ENCODE data around the gene TMEM8B.
"Not testable (repeated sequence)": the region's sequence is repeated elsewhere in the genome, so short reads cannot be mapped to it uniquely, and the experiment has no call there.

Gene TMEM8B

DNA sequence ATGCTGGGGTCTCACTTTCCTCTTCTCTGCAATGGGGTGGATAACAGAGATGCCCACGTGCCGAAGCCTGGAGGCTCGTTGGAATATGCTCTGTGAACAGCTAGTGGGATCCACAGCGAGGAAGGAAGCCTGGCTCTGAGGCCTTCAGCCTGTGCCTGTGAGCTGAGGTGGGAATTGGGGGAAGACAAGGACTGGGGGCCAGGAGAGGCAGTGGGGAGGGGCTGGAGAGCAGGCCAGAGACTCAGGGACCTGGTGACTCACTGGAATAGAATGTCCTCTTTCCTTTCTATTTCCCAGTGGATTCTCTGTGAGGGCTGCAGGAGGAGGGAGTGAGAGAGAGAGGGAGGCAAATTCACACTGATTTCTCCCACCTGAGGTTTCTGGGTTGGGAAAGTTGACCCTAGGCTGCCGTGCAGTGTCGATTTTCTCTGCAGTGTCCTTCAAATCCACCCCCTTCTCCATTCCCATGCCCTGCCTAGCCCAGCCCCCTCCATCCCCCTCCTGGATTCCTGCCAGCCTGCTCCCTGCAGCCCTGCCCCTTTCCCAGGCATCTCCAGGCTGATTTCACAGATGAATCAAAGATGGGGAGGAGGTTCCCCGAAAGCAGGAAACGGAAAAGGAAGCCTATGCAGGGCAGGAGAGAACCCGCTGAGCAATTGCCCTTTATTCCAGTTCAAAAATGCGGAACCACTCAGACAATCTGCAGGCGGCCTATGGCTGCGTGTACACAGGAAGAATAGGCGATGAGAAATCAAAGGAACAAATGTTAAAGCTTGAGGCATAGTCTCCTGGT, 78.9 kb downstream of the TMEM8B start:
- DNase-seq = no peak

DNA sequence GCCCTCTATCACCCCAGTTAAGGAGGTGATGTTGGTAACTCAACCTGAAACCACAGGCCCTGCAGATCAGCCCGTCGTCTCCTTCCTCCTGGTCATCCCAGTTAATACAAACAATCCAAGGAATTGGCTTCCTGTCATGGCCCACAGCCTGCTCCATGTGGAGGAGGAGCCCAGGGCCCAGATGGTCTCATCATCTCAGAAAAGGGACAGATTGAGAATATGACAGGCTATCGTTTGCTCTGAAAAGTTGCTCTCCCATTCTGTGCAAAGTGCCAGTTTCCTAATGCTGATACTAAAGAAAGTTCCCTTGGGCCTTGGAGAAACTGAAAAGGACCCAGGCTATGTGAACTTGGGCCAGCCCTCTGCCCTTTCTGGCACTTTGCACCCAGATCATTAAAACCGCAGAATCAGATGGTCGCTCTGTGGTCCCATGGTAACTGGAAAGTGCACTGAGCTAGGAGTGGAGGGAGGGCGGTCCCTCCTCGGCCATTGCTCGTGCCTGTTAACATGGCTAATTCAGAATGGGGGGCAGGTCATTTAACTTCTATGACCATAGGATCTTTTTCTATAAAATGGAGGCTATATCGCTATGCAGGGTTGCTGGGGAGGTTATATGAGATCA, 79.6 kb downstream of the TMEM8B start:
- DNase-seq = no peak

DNA sequence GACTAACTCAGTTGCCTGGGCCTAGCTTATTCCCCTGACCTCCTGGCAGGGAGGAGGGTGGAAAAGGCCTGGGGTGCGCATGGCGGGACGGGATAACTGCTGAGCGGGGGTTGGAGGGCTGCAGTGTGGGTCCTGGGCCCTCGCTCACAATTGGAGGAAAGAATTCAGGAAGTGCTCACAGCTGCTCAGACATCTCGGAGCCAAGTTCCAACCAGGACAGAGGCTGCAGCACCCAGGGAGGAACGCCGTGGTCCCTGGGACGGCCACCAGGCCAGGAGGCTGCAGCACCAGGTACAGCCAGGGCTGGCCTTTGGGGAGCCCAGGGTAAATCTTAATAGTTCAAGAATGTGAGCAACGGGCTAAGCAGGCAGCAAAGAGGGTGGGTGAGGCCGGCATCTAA, 80.2 kb downstream of the TMEM8B start, which contains the start of gene SPAAR:
Gene SPAAR (plus strand): TSS at position 217 of the 400 bp plus-strand sequence. CDS start 974 bp downstream, outside the sequence.
- DNase-seq = no peak

DNA sequence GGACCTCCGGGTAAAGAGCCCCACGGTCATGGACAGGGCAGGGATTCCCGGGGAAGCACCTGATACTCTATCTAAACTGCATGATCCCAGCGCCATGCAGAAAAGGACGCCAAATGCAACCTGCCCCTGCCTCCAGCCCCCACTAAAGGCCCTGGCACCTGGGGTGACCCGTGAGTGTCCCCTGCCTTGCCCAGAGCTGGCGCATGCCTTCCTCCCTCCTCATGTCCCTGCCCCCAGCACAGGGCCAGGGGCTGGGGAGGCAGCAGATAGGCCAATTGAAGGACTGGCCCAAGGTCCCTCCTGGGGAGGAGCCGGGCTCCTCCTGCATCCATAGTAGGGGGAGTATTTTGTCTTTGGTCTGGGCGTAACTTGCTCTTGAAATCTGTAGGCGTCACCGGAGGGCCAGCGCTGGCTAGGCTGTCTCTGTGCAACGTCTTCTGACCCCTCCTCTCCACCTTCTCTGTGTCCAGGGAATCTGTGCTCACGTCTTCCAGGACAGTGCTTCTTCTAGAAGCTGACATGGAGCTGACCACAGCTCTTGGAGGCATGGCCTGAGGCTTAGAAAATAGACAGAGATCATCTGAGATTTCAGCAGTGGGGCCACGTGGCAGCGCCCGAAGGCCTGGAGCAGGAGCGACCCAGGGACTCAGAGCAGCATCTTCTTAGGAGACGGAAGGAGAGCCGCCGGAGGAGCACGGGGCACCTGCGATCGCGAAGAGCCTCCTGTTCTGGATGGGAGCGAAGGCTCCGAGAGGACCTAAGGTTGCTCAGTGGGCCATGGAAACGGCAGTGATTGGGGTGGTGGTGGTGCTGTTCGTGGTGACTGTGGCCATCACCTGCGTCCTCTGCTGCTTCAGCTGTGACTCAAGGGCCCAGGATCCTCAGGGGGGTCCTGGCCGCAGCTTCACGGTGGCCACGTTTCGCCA, 80.9 kb downstream of the TMEM8B start:
- no peak for DNase-seq

DNA sequence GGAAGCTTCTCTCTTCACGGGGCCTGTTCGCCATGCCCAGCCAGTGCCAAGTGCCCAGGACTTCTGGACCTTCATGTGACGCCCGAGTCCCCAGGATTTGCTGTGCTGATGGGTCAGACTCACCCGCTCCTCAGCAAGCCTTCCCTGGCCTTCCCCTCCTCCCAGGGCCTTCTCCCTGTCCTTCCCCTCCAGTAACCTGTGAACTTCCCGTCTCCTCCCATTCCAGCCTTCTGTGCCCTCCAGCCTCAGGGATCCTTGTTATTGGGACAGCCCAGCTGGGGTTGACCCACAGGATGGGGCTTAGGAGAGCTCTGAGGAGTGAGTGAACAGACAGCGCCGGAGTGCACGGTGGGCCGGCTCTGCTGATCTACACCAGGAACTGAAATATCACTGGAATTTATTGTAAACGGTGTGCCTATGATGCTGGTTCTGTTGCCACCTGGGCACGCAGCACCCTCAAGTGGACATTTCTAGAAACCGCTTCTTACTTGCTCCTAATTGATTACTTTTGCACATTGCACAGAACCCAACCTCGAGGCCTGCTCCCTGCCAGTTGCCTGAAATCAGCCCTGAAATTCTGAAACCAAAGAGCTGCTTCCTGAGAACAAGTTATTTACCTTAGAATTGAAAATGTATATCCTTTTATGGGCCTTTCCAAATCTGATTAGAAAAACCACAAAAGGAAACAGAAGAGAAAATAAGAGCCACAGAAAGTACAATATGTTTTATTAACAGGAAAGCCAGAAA, 81.8 kb downstream of the TMEM8B start:
- DNase-seq = peak; percentile 66

DNA sequence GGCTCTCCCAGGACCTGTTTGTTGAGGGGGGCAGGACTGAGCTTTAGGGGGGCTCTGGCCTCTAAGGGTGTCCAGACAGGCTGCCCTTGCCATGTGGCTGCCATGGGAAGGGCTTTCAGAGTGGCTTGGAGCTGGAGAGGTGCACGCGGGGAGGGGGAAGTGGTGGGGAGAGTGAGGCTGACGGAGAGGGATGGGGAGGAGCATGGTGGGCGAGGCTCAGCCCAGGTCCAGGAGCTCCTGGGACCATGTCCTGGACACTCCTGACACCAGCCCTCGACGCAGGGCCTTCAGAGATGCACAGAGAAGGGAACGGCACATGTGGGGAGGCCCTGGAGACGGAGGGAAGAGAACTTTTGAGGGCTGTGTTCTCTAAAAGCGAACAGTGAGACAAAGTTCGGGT, 82.7 kb downstream of the TMEM8B start:
- DNase-seq = no peak

DNA sequence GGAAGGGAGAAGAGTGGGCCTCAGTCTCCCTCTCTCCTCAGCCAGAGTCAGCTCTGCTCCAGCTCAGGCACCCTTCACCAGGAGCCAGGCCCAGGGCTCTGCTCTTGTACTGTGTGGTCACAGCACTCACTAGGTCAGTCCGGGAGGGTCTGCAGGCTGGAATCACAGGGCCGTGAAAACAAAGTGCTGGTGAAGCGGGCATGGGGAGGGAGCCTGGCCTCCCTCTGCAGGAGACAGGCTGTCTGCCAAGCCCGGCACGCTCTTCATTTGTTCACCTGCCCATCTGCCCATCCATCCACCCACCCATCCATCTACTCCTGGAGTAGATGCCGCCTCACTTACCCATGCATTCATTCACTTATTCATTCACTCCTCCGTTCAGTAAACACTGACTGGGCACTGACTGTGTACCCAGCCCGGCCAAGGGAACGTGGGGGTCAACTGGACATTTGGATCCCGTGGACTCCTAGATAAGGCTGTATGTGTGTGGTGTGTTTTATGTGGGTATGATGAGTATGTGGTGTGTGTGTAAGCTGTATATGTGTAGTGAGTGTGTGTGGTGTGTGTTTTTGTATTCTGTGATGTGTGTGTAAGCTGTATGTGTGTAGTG, 83.9 kb downstream of the TMEM8B start:
- DNase-seq = no peak

DNA sequence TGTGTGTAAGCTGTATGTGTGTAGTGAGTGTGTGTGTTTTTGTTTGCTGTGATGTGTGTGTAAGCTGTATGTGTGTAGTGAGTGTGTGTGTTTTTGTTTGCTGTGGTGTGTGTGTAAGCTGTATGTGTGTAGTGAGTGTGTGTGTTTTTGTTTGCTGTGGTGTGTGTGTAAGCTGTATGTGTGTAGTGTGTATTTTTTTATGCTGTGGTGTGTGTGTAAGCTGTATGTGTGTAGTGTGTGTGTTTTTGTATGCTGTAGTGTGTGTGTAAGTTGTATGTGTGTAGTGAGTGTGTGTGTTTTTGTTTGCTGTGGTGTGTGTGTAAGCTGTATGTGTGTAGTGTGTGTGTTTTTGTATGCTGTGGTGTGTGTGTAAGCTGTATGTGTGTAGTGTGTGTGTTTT, 84.4 kb downstream of the TMEM8B start:
- DNase-seq = not testable (repeated sequence)

DNA sequence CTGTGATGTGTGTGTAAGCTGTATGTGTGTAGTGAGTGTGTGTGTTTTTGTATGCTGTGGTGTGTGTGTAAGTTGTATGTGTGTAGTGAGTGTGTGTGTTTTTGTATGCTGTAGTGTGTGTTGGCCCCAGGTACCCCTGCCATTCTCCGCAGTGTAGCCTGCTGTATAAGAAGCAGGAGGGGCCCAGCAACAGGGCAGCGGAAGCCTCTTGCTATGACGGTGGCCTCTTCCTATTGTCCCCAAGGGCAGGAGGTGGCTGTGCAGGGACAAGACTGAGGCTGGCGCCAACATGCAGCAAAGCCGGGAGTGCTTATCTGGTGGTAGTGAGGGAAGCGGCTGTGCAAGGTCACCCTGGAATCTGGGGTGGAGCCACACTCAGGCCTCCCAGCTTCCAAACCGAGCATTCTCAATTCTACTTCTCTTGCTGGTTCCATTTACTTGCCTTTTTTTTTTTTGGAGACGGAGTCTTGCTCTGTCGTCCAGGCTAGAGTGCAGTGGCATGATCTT, 85.3 kb downstream of the TMEM8B start:
- DNase-seq = no peak
